ENCODE measurements around the gene KCNK1.

The KCNK1 gene

DNA sequence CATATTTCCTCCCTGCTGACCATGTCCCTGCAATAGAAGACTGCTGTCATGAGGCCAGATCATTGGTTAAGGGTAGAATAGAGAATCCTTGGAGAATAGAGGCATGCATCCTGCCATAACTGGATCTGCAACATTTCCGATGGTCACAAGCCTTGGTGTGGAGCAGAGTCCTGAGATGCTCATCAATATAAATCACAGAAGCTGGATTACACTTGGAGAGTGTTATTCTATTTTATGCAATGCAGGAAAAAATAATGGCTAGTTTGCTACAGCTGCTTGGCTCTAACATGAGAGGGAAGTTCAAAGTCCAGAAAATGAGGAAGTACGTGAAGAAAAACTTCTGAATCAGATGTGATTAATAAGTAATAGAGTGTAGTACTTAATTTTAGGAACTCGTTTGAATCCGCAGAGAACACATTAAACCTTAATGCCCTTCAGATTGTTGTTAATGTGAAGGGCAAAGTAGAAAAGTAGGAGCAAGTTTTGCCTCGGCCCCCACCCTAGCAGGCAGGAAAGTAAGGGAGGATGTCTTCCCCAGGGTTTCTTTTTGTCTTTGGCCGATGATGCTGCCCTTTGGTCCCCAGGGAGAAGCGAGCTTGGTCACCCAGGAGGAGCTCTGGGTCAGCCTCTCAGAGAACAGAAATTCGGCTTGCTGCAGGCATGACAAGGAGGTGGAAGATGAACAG, 59.5 kb downstream of the KCNK1 start:
- CTCF ChIA-PET, result interaction anchor here (0.6 kb wide), 1 partner anchor 20 kb away, joined by 4 read pairs; no protein-coding TSS in a partner anchor

GRCh38 chr1:233673947-233674431, 60.1 kb downstream of the KCNK1 start:
- no peak overlapping the region for H3K27ac ChIP-seq
- DNase-seq (ENCODE audit: low spot score), result no peak
- CTCF ChIA-PET, result interaction anchor here (0.6 kb wide), 1 partner anchor 21 kb away, joined by 4 read pairs; no protein-coding TSS in a partner anchor
- POLR2A ChIA-PET (ENCODE audit: low non-redundant PET), result no interaction called here
- TF ChIP-seq, protein P1, sequence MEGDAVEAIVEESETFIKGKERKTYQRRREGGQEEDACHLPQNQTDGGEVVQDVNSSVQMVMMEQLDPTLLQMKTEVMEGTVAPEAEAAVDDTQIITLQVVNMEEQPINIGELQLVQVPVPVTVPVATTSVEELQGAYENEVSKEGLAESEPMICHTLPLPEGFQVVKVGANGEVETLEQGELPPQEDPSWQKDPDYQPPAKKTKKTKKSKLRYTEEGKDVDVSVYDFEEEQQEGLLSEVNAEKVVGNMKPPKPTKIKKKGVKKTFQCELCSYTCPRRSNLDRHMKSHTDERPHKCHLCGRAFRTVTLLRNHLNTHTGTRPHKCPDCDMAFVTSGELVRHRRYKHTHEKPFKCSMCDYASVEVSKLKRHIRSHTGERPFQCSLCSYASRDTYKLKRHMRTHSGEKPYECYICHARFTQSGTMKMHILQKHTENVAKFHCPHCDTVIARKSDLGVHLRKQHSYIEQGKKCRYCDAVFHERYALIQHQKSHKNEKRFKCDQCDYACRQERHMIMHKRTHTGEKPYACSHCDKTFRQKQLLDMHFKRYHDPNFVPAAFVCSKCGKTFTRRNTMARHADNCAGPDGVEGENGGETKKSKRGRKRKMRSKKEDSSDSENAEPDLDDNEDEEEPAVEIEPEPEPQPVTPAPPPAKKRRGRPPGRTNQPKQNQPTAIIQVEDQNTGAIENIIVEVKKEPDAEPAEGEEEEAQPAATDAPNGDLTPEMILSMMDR (conservative IDR thresholded peaks at IDR 0.05; ENCODE audit: low read depth), result no peak

More for the DNA sequence above, 59.5 kb downstream of the KCNK1 start:
- no peak overlapping the region for H3K27ac ChIP-seq
- TF ChIP-seq, protein P1 (conservative IDR thresholded peaks at IDR 0.05; ENCODE audit: low read depth), result no peak
- DNase-seq (ENCODE audit: low spot score), result no peak
- POLR2A ChIA-PET (ENCODE audit: low non-redundant PET), result no interaction called here

DNA sequence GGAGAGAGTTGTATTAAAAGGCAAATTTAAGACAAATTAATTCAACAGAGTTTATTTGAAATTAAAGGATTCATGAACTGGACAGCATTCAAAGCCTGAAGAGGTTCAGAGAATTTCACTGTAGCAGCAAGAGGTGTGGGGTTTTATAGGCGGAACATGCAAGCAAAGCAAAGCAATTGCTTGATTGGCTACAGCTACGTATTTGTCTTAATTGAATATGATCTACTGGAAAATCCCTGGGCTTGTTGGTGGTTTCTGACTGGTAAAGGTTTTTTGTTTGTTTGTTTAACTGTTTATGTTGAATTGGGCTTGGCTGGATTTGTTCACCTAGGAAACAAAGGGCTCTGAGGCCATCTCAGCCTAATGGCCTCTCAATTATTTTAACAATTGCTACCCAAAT, 61.5 kb downstream of the KCNK1 start:
- ChIA-PET CTCF (no interaction called here), POLR2A (ENCODE audit: low non-redundant PET) (no interaction called here)
- no peak for DNase-seq (ENCODE audit: low spot score)

DNA sequence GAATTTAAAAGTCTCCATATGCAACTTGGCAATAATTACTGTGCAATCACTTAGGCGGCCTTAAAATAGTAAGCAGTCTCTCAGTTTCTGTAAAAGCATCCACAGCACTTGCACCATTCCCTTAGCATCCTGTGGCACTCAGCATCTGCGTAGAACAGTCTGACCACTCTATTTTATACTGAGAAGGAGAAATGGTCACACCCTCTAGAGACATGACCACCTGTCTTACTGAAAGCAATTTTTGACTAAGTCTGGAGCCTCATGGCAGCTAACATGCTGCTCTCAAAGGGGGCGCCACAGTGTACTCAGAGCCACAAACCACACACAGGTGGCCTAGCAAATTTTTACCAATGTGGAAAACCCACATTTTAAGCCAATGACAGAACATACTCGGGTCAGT, 62.0 kb downstream of the KCNK1 start:
- H3K27ac ChIP-seq, result no peak overlapping the region
- no peak for DNase-seq (ENCODE audit: low spot score)
- POLR2A ChIA-PET (ENCODE audit: low non-redundant PET), result no interaction called here
- TF ChIP-seq, protein P1 (conservative IDR thresholded peaks at IDR 0.05; ENCODE audit: low read depth), result no peak
- CTCF ChIA-PET, result no interaction called here

More for the DNA sequence above, 61.5 kb downstream of the KCNK1 start:
- no peak overlapping the region for H3K27ac ChIP-seq
- TF ChIP-seq, protein P1 (conservative IDR thresholded peaks at IDR 0.05; ENCODE audit: low read depth), result no peak

DNA sequence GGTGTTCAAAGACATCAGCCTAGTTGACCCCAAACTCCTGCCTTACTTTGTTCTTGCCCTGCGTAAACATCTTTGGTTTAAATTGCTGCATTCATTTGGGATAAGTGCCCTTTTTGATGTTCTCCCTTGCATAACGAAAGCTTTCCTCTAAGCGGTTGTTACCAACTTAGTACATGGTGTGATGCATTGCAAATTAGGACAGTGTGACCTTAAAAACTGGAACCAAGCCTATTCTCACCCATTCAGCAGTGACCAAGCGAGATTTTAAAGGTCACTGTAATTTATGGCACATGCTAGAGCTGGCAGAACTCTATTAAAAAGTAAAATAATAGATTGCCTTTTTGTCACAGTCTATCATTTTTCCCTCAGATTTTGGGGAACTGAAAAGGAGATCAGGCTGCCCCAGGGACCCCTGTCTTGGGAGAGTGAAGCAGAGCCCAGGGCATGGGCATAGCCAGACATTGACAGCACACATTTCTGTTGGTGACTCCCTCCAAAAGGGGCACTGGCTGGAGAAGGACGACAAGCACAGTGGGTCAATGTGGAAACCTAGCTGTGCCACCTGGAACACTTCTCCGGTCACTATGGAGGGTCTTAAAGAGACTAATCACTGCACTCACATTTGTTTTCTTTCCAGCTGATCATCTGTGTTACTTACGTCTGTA, 63.9 kb downstream of the KCNK1 start:
- DNase-seq (ENCODE audit: low spot score), result no peak
- TF ChIP-seq, protein P1 (conservative IDR thresholded peaks at IDR 0.05; ENCODE audit: low read depth), result no peak
- H3K27ac ChIP-seq, result no peak overlapping the region
- ChIA-PET CTCF (interaction anchor here (0.5 kb wide), 1 partner anchor 319 kb away, joined by 4 read pairs; no protein-coding TSS in a partner anchor), POLR2A (ENCODE audit: low non-redundant PET) (no interaction called here)

GRCh38 chr1:233679030-233679429, 65.1 kb downstream of the KCNK1 start:
- CTCF ChIA-PET, result interaction anchor here (0.6 kb wide), 1 partner anchor 47 kb away, joined by 3 read pairs; no protein-coding TSS in a partner anchor
- no peak for DNase-seq (ENCODE audit: low spot score)
- TF ChIP-seq, protein P1 (conservative IDR thresholded peaks at IDR 0.05; ENCODE audit: low read depth), result no peak
- POLR2A ChIA-PET (ENCODE audit: low non-redundant PET), result no interaction called here
- H3K27ac ChIP-seq, result no peak overlapping the region
